Effector CD4-positive, alpha-beta T cell (primary cell): ENCODE data around the gene NRP1.

Experiments used
- DNase-seq: peaks from one replicate; pipeline ENCODE4 v3.0.0-alpha.2; 2020

The NRP1 gene

GRCh38 chr10:33256458-33256857, 78.0 kb downstream of the NRP1 start:
- no peak for DNase-seq

- DNase-seq: no peak
Observed at GRCh38 chr10:33254556-33255160, 79.8 kb downstream of the NRP1 start.

DNA sequence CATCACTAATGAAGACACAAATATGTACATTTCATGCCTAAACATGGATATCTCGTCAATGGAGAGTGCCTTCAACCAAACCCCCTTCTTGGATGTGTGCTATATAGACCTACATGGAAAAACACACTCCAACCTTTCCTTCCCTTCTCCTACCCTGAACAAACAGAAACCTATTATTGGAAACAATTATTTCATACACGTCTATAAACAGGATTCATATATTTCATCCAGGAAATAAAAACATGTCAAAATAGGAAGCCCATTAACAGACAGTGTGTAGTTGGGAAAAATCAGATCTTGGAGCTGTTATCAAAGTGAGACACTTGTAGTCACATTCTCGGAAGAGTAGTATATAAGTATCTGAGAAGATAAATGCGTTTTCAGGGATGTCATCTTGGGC, 81.1 kb downstream of the NRP1 start:
- DNase-seq: no peak

DNA sequence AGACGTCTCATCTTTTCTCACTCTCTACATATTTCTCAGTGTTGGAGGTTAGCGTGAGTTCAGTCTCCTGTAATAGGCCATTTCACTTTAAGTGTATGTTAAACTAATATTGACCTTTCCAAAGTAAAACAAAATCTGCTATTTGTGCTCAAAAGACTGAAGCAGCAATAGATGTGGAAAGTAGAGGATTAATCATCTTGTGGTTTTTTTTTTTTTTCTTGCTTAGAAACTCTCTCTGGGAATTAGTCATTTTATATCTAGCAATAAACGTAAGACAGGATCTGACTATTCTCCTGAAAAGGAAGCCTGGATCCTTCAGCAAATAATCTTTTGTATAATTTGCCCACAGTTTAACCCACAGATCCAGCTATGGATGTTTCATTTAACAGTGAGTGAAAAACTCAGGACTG, 81.7 kb downstream of the NRP1 start:
- no peak for DNase-seq

DNA sequence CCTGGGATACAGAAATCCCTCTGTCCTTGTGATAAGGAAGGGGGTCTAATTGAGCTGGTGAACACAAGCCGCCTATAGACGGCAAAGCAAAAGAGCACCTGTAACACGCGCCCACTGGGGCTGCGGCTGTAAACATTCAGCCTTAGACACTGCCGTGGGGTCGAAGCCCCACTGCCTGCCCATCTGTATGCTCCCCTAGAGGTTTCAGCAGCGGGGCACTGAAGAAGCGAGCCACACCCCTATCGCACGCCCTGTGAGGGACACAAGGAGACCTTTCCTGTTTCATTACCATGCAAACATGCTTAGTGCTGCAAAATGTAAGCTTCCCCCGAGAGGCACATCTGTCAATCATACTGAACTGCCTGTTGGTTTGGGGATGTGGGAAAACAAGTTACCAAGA, 82.1 kb downstream of the NRP1 start:
- DNase-seq: no peak

GRCh38 chr10:33249659-33250345, 84.7 kb downstream of the NRP1 start:
- DNase-seq: no peak

DNA sequence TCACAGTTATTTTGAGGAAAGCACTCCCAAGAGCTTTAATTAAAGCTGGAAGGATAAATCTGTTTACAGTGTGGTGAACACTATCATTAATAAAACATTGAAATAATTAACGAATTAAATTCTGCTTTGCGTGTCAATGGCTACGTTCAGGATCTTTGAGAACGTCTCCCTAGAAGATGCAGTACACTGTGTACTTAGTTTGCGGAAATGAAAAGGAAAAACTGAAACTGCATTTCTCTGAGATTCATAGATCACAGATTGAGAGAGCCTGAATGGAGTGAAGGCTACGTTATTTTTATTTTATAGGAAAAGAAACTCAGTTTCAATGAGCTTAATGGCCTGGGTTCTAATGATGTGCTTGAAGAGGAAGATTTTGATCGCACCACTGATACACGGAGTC, 85.3 kb downstream of the NRP1 start:
- DNase-seq: no peak

DNA sequence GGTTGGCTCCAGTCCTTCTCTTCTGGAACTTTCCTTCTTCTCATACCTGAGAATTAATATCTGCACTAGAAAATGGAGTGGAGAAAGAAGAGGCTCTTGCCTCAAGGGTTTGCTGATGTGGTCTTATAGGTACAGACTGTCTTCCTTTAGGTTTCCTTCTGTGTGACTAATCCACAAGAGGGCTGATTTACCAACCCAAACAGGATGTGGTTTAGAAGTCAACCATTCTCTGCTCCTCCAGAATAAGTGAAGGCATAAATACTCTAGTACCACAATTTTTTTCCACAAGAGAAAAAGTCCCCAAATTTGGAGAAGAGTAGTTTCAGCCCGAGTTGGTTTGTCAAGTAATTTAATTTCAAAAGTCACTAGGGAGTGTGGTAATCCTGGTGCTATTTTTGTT, 85.8 kb downstream of the NRP1 start:
- DNase-seq: no peak

DNA sequence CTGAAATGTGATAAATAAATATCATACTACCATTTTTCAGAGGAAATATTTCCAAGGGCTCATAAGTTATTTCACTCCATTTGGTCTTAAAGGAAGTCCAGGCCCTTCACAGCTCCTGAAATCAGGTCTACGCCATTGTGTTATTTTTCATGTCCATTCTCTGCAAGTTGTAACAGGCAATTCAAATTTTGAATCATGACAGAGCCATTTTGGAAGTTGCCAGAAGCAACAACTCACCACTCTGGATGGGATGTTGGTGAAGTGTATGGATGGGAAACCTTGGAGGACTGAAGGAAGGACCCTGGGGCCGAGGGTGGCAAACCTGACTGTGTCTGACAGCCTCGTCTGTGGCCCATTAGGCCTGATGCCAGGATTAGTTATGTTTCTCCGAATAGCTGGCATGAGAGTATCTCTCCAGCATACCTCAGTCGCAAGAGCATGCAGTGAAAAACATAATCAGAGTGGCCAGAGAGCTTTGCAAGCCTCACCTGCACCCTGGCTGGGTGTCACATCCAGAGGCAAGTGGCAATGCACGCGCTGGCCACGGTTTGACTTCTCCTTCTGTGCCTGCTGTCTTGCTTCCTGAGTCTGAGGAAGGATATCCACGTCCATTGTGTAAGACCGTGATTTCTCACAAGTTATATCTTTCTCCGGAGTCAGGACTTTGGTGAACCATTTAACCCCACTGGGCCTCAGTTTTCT, 87.1 kb downstream of the NRP1 start:
- DNase-seq: no peak

DNA sequence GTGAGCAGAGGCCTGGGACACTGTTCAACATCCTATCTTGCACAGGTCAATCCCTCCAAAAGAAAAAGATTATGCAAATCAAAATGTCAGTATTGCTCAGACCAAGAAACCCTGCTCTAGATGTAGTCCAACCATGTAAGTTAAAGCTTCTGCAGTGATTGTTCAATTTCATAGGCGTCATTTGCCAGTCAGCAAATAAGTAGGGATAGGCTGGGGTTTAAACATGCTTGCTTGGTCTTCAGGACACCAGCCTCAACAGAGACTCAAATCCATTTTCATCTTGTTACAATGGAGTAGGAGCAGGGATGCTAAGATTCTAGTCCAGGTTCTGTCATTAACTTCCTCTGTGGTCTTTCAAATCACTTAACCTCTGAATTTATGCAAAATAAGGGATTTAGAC, 89.1 kb downstream of the NRP1 start:
- DNase-seq: no peak

DNA sequence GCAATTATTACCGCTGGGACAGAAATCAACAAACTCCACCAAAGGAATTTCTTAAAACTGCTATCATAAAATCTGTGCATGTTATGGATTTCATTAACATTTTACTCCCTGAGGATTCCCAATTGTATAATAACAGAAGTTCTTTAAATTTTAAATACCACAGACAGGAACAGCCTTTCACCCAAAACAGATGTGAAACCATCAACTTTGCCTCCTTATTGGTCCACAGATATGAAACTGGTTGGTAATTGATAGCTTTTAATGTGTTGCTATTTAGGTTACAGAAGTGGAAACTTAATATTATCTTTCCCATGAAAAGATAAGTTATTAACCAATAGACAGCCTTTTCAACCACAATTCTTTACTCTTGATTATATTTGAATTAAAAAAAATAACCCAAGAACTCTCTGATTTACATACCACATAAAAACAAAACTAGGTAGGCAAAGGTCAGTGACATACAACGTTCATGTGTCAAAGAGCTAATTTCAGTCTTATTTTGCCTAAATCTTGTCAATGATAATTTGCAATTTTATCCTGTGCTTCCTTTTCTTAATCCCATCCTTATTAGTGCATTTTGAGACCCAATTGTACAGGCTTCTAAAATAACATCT, 90.0 kb downstream of the NRP1 start:
- DNase-seq: no peak

GRCh38 chr10:33243703-33244102, 90.8 kb downstream of the NRP1 start:
- no peak for DNase-seq

- no peak for DNase-seq
Observed at GRCh38 chr10:33242931-33243330, 91.5 kb downstream of the NRP1 start.

DNA sequence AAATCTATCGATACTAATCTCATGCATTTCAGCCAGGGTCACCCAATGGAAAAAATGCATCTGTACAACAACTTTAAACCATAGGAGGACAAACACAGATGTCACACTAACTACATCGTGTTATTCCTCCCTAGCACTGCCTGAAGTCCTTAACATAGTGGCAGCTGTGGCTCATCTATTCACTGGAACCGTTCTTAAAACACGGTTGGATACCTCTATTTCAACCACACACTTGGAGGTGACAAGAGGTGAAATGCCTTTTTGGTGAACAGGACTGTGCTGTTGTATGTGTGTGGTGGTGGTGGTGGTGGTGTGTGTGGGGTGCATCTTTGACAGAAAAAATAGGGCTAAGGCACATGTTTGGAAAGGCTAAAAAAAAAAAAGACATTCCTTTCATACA, 93.1 kb downstream of the NRP1 start:
- no peak for DNase-seq

- DNase-seq: no peak
Observed at GRCh38 chr10:33240931-33241330, 93.5 kb downstream of the NRP1 start.

- no peak for DNase-seq
Observed at GRCh38 chr10:33240258-33240657, 94.2 kb downstream of the NRP1 start.

DNA sequence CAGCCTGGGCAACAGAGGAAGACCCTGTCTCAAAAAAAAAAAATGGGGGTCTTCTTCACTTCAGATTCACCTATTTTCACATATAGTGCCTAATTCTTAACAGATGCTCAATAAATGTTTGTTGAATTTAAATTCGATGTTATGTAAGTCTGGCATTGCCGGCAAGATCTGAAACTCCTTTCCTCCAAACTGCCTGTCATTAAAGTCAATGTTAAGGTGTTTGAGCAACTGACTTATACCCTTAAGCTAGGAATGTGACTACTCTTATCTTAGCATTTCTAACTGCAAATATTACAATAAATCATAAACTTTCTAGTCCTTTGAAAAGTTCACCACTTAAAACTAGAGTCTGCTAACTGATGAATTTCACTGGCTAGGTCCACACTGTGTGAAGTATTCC, 95.2 kb downstream of the NRP1 start:
- no peak for DNase-seq

DNA sequence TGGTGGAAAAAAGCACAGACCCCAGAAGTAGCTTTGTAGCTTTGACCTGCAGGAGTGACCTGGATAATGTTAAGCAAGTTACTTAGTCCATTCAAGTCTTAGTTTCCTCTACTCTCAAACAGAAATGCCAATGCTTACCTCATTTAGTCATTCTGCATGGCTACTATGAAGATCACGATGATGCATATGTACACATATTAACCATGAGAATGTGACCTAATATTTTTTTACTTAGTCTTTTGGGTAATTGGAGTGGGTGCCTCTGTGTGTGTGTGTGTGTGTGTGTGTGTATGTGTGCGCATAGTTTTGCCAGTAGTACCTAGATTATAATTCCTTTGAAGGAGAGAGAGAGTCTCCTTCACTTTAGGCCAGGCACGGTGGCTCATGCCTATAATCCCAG, 95.8 kb downstream of the NRP1 start:
- no peak for DNase-seq

- DNase-seq: no peak
Observed at GRCh38 chr10:33237736-33238624, 96.5 kb downstream of the NRP1 start.

DNA sequence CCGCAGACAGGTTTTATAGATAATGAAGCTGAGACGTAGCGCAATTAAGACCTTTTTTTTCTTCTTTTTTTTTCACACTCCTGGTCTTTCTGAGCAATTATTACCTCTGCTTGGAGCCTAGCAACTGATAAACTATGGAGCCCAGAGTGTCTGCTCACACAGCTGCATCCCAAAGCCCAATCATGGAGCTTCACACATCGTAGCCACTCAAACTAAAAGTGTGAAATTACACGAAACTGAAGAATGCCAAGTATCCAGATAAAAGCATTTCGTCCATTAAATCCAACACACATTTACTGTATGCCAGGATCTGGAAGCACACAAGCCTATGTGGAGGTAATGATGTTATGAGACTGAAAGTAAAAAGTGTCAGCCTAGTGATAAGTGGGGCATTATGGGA, 97.6 kb downstream of the NRP1 start:
- no peak for DNase-seq

GRCh38 chr10:33235951-33236350, 98.5 kb downstream of the NRP1 start:
- DNase-seq: no peak

GRCh38 chr10:33235251-33235884, 99.1 kb downstream of the NRP1 start:
- no peak for DNase-seq
